Neural progenitor cell (in vitro differentiated cells): Measurements from ENCODE around the gene BMPR1B. TPM values are rescaled to one million over a fixed set of nuclear protein-coding genes. Genes with fewer than 3 reads are reported as not detected.

ENCODE experiments used
- DNase-seq: peaks from one replicate; pipeline ENCODE4 v3.0.0-alpha.2; 2016; ENCODE audit warnings: low spot score
- H2AFZ ChIP-seq: fragments of 200-600 bp; sonication (generic); replicated peaks from 2 replicates; pipeline ENCODE4 v1.6.1; 2016; ENCODE audit warnings: antibody characterized with exemption
- H3F3A ChIP-seq: fragments of 200-600 bp; sonication (generic); 2 replicates; pipeline ENCODE4 v1.6.1; 2016; ENCODE audit warnings: antibody characterized with exemption, low read depth
- H3K27ac ChIP-seq: fragments of 200-600 bp; sonication (generic); 2 replicates; pipeline ENCODE4 v1.5.1; 2016; ENCODE audit warnings: mild to moderate bottlenecking
- H3K27me3 ChIP-seq: fragments of 200-600 bp; sonication (generic); 2 replicates; pipeline ENCODE4 v1.6.1; 2016; ENCODE audit warnings: mild to moderate bottlenecking, moderate library complexity
- H3K36me3 ChIP-seq: fragments of 200-600 bp; sonication (generic); 2 replicates; pipeline ENCODE4 v1.5.1; 2016
- H3K4me1 ChIP-seq: fragments of 200-600 bp; sonication (generic); 2 replicates; pipeline ENCODE4 v1.6.1; 2016; ENCODE audit warnings: mixed run types
- H3K4me2 ChIP-seq: fragments of 200-600 bp; sonication (generic); 2 replicates; pipeline ENCODE4 v1.6.1; 2016
- H3K4me3 ChIP-seq: fragments of 200-600 bp; sonication (generic); 2 replicates; pipeline ENCODE4 v1.5.1; 2016
- H3K79me2 ChIP-seq: fragments of 200-600 bp; sonication (generic); 2 replicates; pipeline ENCODE4 v1.6.1; 2016; ENCODE audit warnings: low read depth
- H3K9ac ChIP-seq: fragments of 200-600 bp; sonication (generic); 2 replicates; pipeline ENCODE4 v1.6.1; 2016
- H3K9me3 ChIP-seq: fragments of 200-600 bp; sonication (generic); 2 replicates; pipeline ENCODE4 v1.5.1; 2016; ENCODE audit warnings: low read depth
- H4K20me1 ChIP-seq: fragments of 200-600 bp; sonication (generic); 2 replicates; pipeline ENCODE4 v1.6.1; 2016; ENCODE audit warnings: low read depth
- H3K27ac Mint-ChIP-seq: 3 replicates; pipeline ENCODE4 v1.8.0; 2021; ENCODE audit warnings: mixed read lengths
- H3K27me3 Mint-ChIP-seq: 2 replicates; pipeline ENCODE4 v1.8.0; 2022; ENCODE audit warnings: low read depth, mild to moderate bottlenecking, inconsistent platforms, moderate library complexity, mixed read lengths; ENCODE audit not compliant: insufficient read depth
- H3K36me3 Mint-ChIP-seq: 3 replicates; pipeline ENCODE4 v1.8.0; 2021; ENCODE audit warnings: mixed read lengths
- H3K4me1 Mint-ChIP-seq: 3 replicates; pipeline ENCODE4 v1.8.0; 2021; ENCODE audit warnings: mixed read lengths
- H3K4me3 Mint-ChIP-seq: 3 replicates; pipeline ENCODE4 v1.8.0; 2021; ENCODE audit warnings: mild to moderate bottlenecking, moderate library complexity, mixed read lengths
- H3K9me3 Mint-ChIP-seq: 3 replicates; pipeline ENCODE4 v1.8.0; 2020; ENCODE audit warnings: mixed read lengths
- CTCF ChIP-seq: fragments of 200-600 bp; sonication (generic); IDR thresholded peaks from 2 replicates; pipeline ENCODE4 v1.5.1; 2017; ENCODE audit warnings: antibody characterized with exemption, mild to moderate bottlenecking
- EZH2 ChIP-seq: fragments of 200-600 bp; sonication (generic); IDR thresholded peaks from 2 replicates; pipeline ENCODE4 v1.6.1; 2017; ENCODE audit warnings: antibody characterized with exemption, mild to moderate bottlenecking, moderate library complexity
- EZH2phosphoT487 ChIP-seq: fragments of 200-600 bp; sonication (generic); IDR thresholded peaks from 2 replicates; pipeline ENCODE4 v1.6.1; 2017; ENCODE audit warnings: antibody characterized with exemption
- total RNA-seq: library from RNA; depleted of rRNA; stranded (reverse); fragments of >200 nt; gene quantifications from 2 replicates; pipeline ENCODE4 v1.2.3, GENCODE V29; 2015; ENCODE audit warnings: low replicate concordance

Gene BMPR1B
- 1.4 and 2.7 TPM in 2 replicates for total RNA-seq

DNA sequence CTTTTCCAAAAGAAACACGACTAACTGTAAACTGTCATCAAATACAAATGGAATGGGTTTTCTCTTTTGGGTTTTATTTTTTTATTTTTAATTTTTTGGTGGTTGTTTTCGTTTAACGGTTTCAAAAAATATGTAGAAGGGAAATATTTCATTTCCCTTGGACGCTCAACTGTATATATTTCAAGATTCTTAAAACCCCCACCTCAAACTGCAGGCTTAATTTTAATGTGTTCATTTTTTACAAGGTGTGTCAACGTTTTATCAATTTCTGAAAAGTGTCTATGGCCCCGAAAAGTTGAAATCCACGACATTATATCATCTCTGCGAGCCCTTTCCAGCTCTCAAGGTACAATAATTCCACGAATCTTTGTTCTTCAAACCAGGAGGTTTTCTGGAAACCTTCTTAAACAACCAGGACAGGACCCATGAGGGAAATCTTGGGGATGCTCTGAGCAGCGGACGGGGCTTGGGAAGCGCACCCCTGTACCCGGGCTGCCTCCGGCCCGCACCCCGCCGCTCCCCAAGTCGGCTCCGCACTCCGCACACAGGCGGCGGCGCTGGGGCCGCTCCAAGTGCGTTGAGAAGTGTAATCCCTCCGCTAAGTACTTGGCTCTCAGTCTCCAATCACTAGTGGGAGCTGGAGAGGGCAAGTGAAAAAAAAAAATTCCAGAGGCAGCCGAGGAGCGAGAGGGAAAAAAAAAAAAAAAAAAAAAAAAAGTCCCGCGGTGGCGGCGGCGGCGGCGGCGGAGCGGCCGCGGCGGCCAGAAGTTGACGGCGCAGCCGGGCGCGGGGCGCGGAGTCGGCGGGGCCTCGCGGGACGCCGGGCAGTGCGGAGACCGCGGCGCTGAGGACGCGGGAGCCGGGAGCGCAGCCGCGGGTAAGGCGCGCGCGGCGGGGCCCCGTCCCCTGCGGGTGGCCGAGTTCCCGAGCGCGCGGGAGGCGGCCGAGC lies at the start of gene BMPR1B:
Gene BMPR1B, plus strand, starts transcription at position 764 of the 949 bp plus-strand sequence. CDS start 346,470 bp downstream, outside the sequence.
- H3K27ac ChIP-seq: no peak within 1 kb of the TSS
- Mint-ChIP-seq H3K9me3 (no peaks in the 10 kb centered on the region), H3K4me3 (peak within 1 kb of the TSS; percentile 94), H3K27ac (peak within 1 kb of the TSS; percentile 81), H3K36me3 (no peaks in the 10 kb centered on the region), H3K4me1 (peaks cover 26% of the 10 kb centered on the region), H3K27me3 (peaks cover 5% of the 10 kb centered on the region)
- DNase-seq: peak; percentile 75
- H3K4me1 ChIP-seq: no peaks in the 10 kb centered on the region
- H3K9ac ChIP-seq: no peak within 1 kb of the TSS
- H3K4me2 ChIP-seq: peak within 1 kb of the TSS; percentile 86
- no peaks in the 10 kb centered on the region for H3K36me3 ChIP-seq
- H4K20me1 ChIP-seq: no peaks in the 10 kb centered on the region
- no peak for TF ChIP-seq EZH2phosphoT487
- no peak for TF ChIP-seq CTCF
- peak; percentile 59 for TF ChIP-seq EZH2
- no peaks in the 10 kb centered on the region for H3K79me2 ChIP-seq
- H3F3A ChIP-seq: peaks cover 9% of the 10 kb centered on the region
- peaks cover 82% of the 10 kb centered on the region for H3K27me3 ChIP-seq
- H3K9me3 ChIP-seq: no peaks in the 10 kb centered on the region
- peak within 1 kb of the TSS; percentile 53 for H3K4me3 ChIP-seq
- peak within 1 kb of the TSS; percentile 96 for H2AFZ ChIP-seq

GRCh38 chr4:94711635-94712034 lies 46.1 kb upstream of the BMPR1B start:
- Mint-ChIP-seq H3K27me3 (peaks cover 5% of the 10 kb centered on the region), H3K27ac (peak overlapping the region; percentile 46), H3K4me3 (no peak overlapping the region), H3K36me3 (no peaks in the 10 kb centered on the region), H3K4me1 (no peaks in the 10 kb centered on the region), H3K9me3 (peaks cover 3% of the 10 kb centered on the region)
- peak overlapping the region; percentile 85 for H2AFZ ChIP-seq
- H3K4me3 ChIP-seq: no peak overlapping the region
- no peak for DNase-seq
- no peak overlapping the region for H3K9ac ChIP-seq
- no peak overlapping the region for H3K4me2 ChIP-seq
- no peak for TF ChIP-seq EZH2phosphoT487
- no peaks in the 10 kb centered on the region for H4K20me1 ChIP-seq
- peaks cover 12% of the 10 kb centered on the region for H3K4me1 ChIP-seq
- H3K27ac ChIP-seq: no peak overlapping the region
- no peaks in the 10 kb centered on the region for H3K36me3 ChIP-seq
- H3K27me3 ChIP-seq: no peaks in the 10 kb centered on the region
- no peaks in the 10 kb centered on the region for H3K79me2 ChIP-seq
- H3K9me3 ChIP-seq: no peaks in the 10 kb centered on the region
- no peaks in the 10 kb centered on the region for H3F3A ChIP-seq

DNA sequence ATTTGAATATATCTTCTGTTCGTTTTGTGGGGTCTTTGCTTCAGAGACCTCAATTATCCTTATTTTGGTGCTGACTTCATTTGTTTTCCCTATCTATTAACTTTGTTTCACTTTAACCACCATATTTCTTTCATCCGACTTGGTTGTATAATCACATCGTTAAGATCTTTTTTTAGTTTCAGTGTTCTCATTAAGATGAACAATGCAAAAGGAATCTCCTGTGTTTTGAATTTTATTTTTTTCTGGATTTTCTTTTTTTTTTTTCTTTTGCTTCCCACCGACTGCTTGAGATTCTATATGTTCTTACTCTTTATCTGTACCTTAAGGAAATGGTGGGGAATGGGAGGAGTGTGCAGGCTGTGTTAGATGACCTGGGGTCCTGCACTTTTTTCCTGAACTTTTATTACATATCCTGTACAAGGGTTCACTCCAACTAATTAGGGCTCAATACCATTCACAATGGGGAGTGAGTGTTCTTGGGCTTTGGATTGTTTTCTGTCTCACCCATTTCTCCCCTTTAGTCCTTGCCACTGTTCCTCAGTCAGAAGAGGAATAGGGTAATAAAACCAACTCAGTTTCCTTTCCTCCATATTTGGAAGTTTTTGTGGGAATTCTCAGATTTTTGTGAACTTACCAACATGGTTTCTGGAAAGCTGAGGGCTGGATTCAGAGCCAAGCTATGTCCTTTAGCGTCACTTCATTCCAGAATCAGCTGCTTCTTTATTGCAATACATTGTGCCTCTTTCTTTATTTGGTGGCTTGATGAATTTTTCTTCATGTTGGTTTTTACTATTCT lies 43.2 kb upstream of the BMPR1B start:
- no peaks in the 10 kb centered on the region for H3K4me1 Mint-ChIP-seq
- Histone ChIP-seq H3K4me2 (no peak overlapping the region), H3K79me2 (no peaks in the 10 kb centered on the region), H3F3A (no peaks in the 10 kb centered on the region), H3K27me3 (no peaks in the 10 kb centered on the region), H2AFZ (peak overlapping the region; percentile 4), H3K36me3 (no peaks in the 10 kb centered on the region), H3K4me3 (no peak overlapping the region), H3K4me1 (peaks cover 12% of the 10 kb centered on the region), H3K9ac (no peak overlapping the region), H3K9me3 (no peaks in the 10 kb centered on the region), H4K20me1 (no peaks in the 10 kb centered on the region), H3K27ac (no peak overlapping the region)
- DNase-seq: no peak
- peaks cover 3% of the 10 kb centered on the region for H3K9me3 Mint-ChIP-seq
- TF ChIP-seq EZH2phosphoT487 (no peak), EZH2 (no peak), CTCF (no peak)
- H3K36me3 Mint-ChIP-seq: no peaks in the 10 kb centered on the region
- no peak overlapping the region for H3K4me3 Mint-ChIP-seq
- H3K27me3 Mint-ChIP-seq: peaks cover 5% of the 10 kb centered on the region
- no peak overlapping the region for H3K27ac Mint-ChIP-seq
